Measurements from ENCODE around the gene FBXO45. TPM values are rescaled to one million over a fixed set of nuclear protein-coding genes. Genes with fewer than 3 reads are reported as not detected.
"Not testable (repeated sequence)": the region's sequence is repeated elsewhere in the genome, so short reads cannot be mapped to it uniquely, and the experiment has no call there.

Gene FBXO45
- total and polyA plus RNA-seq, 12 donors, result 1.5 to 8.1 (median 5.1) TPM

DNA sequence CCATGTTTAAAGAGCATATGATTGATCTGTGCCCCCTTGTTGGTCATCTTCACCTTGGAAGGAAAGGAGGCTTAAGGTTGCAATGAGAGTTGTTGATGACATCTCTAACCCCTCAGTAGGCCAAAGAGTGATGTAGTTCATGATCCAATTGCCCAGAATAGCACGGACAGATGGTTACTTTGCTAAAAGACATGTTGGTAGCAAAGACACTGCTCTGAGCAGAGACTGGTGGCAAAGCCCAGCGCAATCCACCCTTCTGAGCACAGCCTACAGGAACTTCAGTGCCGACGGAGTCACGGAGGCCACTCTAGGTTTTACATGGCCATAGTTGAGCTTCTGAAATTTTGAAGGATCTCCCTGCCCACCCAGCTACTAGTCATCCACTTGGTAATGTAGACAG is 21.8 kb downstream of the FBXO45 start:
- Histone ChIP-seq H3K36me3 (replicated peaks in 1 of 2) (no peaks in the 10 kb centered on the region), H3K27ac (no peak overlapping the region), H3K9me3 (replicated peaks in 1 of 3) (no peaks in the 10 kb centered on the region), H3K27me3 (no peaks in the 10 kb centered on the region), H3K4me3 (no peak overlapping the region), H3K4me1 (replicated peaks in 1 of 2) (no peaks in the 10 kb centered on the region)
- intact Hi-C loops (cut with DNase I), result no loop called here
- 74 to 91% (median 86%) methylated on average over 5 of the region's 5 CpGs for WGBS, 4 donors
- TF ChIP-seq POLR2A (IDR thresholded peaks at IDR 0.05), result no peak
- DNase-seq, result no peak

DNA sequence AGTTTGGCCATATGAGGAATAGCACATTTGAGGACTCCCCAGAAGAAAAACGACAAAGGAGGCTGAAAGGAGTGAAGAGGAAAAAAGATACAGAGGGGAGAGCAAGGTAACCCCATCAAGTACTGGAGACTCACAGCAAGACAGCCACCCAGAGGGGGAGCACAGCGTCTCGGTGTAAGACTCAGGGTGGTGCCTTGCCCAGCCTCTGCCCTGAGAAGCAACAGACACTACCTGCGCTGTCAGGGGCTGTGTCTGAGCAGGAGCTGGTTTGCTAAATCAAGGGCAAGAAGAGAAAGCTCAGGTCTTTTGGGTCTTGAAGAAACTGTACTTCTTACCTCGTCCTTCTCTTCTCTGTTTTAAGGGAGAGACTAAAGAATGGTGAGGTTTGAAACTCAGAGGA is 27.9 kb downstream of the FBXO45 start:
- H3K9me3 ChIP-seq (replicated peaks in 1 of 3), result no peaks in the 10 kb centered on the region
- WGBS, 4 donors, result 33 to 47% (median 40%) methylated on average over 5 of the region's 5 CpGs
- no peak for TF ChIP-seq POLR2A (IDR thresholded peaks at IDR 0.05)
- TF ChIP-seq, protein P1, sequence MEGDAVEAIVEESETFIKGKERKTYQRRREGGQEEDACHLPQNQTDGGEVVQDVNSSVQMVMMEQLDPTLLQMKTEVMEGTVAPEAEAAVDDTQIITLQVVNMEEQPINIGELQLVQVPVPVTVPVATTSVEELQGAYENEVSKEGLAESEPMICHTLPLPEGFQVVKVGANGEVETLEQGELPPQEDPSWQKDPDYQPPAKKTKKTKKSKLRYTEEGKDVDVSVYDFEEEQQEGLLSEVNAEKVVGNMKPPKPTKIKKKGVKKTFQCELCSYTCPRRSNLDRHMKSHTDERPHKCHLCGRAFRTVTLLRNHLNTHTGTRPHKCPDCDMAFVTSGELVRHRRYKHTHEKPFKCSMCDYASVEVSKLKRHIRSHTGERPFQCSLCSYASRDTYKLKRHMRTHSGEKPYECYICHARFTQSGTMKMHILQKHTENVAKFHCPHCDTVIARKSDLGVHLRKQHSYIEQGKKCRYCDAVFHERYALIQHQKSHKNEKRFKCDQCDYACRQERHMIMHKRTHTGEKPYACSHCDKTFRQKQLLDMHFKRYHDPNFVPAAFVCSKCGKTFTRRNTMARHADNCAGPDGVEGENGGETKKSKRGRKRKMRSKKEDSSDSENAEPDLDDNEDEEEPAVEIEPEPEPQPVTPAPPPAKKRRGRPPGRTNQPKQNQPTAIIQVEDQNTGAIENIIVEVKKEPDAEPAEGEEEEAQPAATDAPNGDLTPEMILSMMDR (IDR thresholded peaks at IDR 0.05), result no peak
- no peak for DNase-seq
- H3K36me3 ChIP-seq (replicated peaks in 1 of 2), result no peaks in the 10 kb centered on the region
- no peaks in the 10 kb centered on the region for H3K27me3 ChIP-seq
- no peaks in the 10 kb centered on the region for H3K4me1 ChIP-seq (replicated peaks in 1 of 2)
- no peak overlapping the region for H3K27ac ChIP-seq
- no peak overlapping the region for H3K4me3 ChIP-seq
- intact Hi-C loops (cut with DNase I), result no loop called here

DNA sequence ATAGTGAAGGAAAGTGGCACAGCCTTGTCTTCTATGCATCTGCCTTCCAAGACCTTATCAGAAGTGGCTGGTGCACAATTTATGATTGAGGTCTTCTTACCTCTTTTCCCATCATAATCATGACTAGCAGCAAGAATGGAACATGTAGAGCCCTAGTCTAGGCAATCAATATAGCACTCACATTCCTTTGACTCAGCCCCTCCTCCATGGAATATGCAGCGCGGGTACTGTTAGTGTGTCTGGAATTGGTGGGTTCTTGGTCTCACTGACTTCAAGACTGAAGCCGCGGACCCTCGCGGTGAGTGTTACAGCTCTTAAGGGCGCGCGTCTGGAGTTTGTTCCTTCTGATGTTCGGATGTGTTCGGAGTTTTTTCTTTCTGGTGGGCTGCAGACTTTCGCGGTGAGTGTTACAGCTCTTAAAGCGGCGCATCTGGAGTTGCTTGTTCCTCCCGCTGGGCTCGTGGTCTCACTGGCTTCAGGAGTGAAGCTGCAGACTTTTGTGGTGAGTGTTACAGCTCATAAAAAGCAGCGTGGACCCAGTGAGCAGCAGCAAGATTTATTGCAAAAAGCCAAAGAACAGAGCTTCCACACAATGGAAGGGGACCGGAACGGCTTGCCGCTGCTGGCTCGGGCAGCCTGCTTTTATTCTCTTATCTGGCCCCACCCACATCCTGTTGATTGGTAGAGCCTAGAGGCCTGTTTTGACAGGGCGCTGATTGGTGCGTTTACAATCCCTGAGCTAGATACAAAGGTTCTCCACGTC is 29.7 kb downstream of the FBXO45 start:
- DNase-seq; H3K27me3 ChIP-seq; intact Hi-C loops (cut with DNase I); H3K27ac ChIP-seq; H3K9me3 ChIP-seq (replicated peaks in 1 of 3); H3K36me3 ChIP-seq (replicated peaks in 1 of 2); H3K4me3 ChIP-seq; H3K4me1 ChIP-seq (replicated peaks in 1 of 2): not testable (repeated sequence)
- 67 to 77% (median 69%) methylated on average over 24 to 25 of the region's 25 CpGs for WGBS, 4 donors

DNA sequence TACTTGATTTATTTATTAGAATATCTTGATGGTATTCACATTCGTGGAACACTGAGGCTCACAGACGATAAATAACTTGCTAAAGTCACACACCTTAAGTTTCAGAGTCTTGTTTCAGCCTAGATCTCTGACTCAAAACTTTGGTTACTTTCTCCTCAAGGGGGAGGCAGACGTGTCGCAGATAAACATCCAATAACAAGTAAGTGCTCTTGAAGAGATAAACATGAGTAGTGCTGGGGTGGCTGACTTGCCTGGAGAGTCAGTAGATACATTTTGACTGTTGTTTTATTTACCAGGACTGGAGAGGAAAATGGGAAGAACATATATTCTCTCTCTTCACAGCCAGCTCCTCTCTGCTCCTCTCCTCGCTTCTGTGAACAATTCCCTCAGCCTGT is 31.3 kb downstream of the FBXO45 start:
- no peak overlapping the region for H3K27ac ChIP-seq
- no peak for TF ChIP-seq POLR2A (IDR thresholded peaks at IDR 0.05)
- TF ChIP-seq, protein P1 (IDR thresholded peaks at IDR 0.05), result no peak
- no peaks in the 10 kb centered on the region for H3K27me3 ChIP-seq
- 57 to 65% (median 61%) methylated on average over 5 of the region's 5 CpGs for WGBS, 4 donors
- H3K36me3 ChIP-seq (replicated peaks in 1 of 2), result no peaks in the 10 kb centered on the region
- no peak overlapping the region for H3K4me3 ChIP-seq
- no peaks in the 10 kb centered on the region for H3K9me3 ChIP-seq (replicated peaks in 1 of 3)
- intact Hi-C loops (cut with DNase I), result loop anchor here in 1 of 2 donors (10.0 kb wide), 1 partner anchor 85 kb away; no protein-coding TSS in a partner anchor
- no peaks in the 10 kb centered on the region for H3K4me1 ChIP-seq (replicated peaks in 1 of 2)
- no peak for DNase-seq

DNA sequence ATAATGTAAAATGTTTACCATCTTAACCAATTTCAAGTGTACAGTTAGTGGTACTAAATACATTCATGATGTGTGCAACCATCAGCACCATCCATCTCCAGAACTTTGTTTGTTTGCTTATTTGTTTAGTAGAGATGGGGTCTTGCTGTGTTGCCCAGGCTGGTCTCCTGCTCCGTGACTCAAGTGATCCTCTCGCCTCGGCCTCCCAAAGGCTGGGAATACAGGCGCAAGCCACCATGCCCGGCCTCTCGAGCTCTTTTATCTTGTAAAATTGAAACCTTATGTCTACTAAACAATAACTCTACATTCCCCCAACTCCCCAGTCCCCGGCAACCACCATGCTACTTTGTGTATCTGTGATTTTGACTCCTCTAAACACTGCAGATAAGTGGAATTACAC is 31.9 kb downstream of the FBXO45 start:
- no peak overlapping the region for H3K27ac ChIP-seq
- no peaks in the 10 kb centered on the region for H3K36me3 ChIP-seq (replicated peaks in 1 of 2)
- DNase-seq, result no peak
- H3K9me3 ChIP-seq (replicated peaks in 1 of 3), result no peaks in the 10 kb centered on the region
- intact Hi-C loops (cut with DNase I), result loop anchor here in 1 of 2 donors (10.0 kb wide), 1 partner anchor 84 kb away; no protein-coding TSS in a partner anchor
- WGBS, 4 donors, result 86 to 93% (median 92%) methylated on average over 7 of the region's 7 CpGs
- H3K4me3 ChIP-seq, result no peak overlapping the region
- TF ChIP-seq, protein P1 (IDR thresholded peaks at IDR 0.05), result no peak
- TF ChIP-seq POLR2A (IDR thresholded peaks at IDR 0.05), result no peak
- H3K4me1 ChIP-seq (replicated peaks in 1 of 2), result no peaks in the 10 kb centered on the region
- H3K27me3 ChIP-seq, result no peaks in the 10 kb centered on the region
